H1 (cell line): ENCODE measurements around the gene CHRM4.

Experiments used
- EZH2 ChIP-seq: fragments of 200-600 bp; sonication (generic); IDR thresholded peaks from 2 replicates; pipeline ENCODE4 v1.7.1; 2012; ENCODE audit warnings: low read depth, mild to moderate bottlenecking, moderate library complexity, low read length, inconsistent platforms; ENCODE audit not compliant: severe bottlenecking
- KDM1A ChIP-seq: fragments of 200-600, 300-600 bp; sonication (generic); IDR thresholded peaks from 2 replicates; pipeline ENCODE4 v1.7.1; 2016; ENCODE audit warnings: mild to moderate bottlenecking, low read length, borderline replicate concordance
- POLR2A ChIP-seq, 2 experiments: IDR thresholded peaks; 1 replicate in 1 of 2; 2 replicates in 1 of 2; pipeline ENCODE4 v1.6.1; 2011; ENCODE audit warnings: low read depth in 2 of 2, low read length in 2 of 2, mild to moderate bottlenecking in 2 of 2; ENCODE audit errors: control extremely low read depth in 1 of 2
- TF ChIP-seq, protein P1 (sequence below), 3 experiments: IDR thresholded peaks; 1 replicate in 2 of 3; 2 replicates in 1 of 3; pipeline versions ENCODE4 v1.5.1 to v1.6.1; 2011; ENCODE audit warnings: low read length in 3 of 3, mild to moderate bottlenecking in 3 of 3, inconsistent platforms in 2 of 3, low read depth in 1 of 3, moderate library complexity in 1 of 3; ENCODE audit not compliant: insufficient read depth in 1 of 3; ENCODE audit errors: control extremely low read depth in 1 of 3

DNA sequence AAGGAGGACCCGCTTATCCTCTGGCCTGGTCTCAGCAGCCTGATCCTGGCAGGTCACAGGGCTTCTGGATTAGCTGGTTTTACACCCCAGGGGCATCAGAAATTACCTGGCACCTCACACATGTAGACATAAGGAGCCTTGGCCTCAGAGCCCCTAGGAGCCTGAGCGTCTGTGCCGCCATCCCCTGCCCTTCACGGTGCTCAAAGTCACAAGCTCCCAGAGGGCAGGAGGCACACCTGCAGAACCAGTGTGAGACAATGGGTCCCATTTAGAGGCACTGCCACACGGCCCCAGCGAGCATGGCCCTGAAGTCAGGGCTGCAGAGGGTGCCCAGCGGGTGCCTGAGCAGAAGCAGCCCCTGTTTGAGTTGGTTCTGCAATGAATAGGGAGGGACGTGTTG is 40.4 kb downstream of the CHRM4 start:
- TF ChIP-seq KDM1A = no peak
- TF ChIP-seq EZH2 = no peak
- TF ChIP-seq, protein P1, sequence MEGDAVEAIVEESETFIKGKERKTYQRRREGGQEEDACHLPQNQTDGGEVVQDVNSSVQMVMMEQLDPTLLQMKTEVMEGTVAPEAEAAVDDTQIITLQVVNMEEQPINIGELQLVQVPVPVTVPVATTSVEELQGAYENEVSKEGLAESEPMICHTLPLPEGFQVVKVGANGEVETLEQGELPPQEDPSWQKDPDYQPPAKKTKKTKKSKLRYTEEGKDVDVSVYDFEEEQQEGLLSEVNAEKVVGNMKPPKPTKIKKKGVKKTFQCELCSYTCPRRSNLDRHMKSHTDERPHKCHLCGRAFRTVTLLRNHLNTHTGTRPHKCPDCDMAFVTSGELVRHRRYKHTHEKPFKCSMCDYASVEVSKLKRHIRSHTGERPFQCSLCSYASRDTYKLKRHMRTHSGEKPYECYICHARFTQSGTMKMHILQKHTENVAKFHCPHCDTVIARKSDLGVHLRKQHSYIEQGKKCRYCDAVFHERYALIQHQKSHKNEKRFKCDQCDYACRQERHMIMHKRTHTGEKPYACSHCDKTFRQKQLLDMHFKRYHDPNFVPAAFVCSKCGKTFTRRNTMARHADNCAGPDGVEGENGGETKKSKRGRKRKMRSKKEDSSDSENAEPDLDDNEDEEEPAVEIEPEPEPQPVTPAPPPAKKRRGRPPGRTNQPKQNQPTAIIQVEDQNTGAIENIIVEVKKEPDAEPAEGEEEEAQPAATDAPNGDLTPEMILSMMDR (IDR thresholded peaks at IDR 0.05; ENCODE audit: control extremely low read depth in 1 of 3, insufficient read depth in 1 of 3, low read depth in 1 of 3, low read length in 3 of 3) = no peak
- no peak for TF ChIP-seq POLR2A (IDR thresholded peaks at IDR 0.05; ENCODE audit: control extremely low read depth in 1 of 2, low read depth in 2 of 2, low read length in 2 of 2)
